Kidney (tissue), 14 donors: ENCODE results near the gene IL22RA2. TPM values are rescaled to one million over a fixed set of nuclear protein-coding genes. Genes with fewer than 3 reads are reported as not detected.

Experiments
- DNase-seq, 5 donors: peaks; one replicate each; pipeline ENCODE4 v3.0.0-alpha.2; 2013 to 2020
- FAIRE-seq: peaks from 2 replicates; lab custom pipeline; 2012; peaks lifted over from hg19 to GRCh38; lab: Jason Lieb, UNC
- H3K27ac ChIP-seq, 2 donors: one replicate each; pipeline ENCODE4 v1.7.0; 2013; ENCODE audit warnings: low read depth in 2 of 2, low read length in 2 of 2, inconsistent platforms in 1 of 2
- H3K27me3 ChIP-seq: one replicate; pipeline ENCODE4 v1.7.1; 2013; ENCODE audit warnings: low read length, inconsistent platforms; ENCODE audit not compliant: control insufficient read depth, insufficient read depth
- H3K36me3 ChIP-seq, 3 donors: one replicate each; pipeline versions ENCODE4 v1.7.0 to v1.7.1; 2013; ENCODE audit warnings: low read length in 3 of 3, control low read depth in 1 of 3, inconsistent platforms in 1 of 3; ENCODE audit not compliant: insufficient read depth in 3 of 3, control insufficient read depth in 2 of 3
- H3K4me1 ChIP-seq, 3 donors: one replicate each; pipeline versions ENCODE4 v1.7.0 to v1.7.1; 2013; ENCODE audit warnings: low read length in 3 of 3, inconsistent platforms in 1 of 3, low read depth in 1 of 3; ENCODE audit not compliant: control insufficient read depth in 2 of 3, insufficient read depth in 2 of 3
- H3K4me3 ChIP-seq, 3 donors: one replicate each; pipeline versions ENCODE4 v1.7.0 to v1.8.1; 2013; ENCODE audit warnings: low read length in 3 of 3, control low read depth in 1 of 3, inconsistent platforms in 1 of 3
- H3K9ac ChIP-seq, 3 donors: one replicate each; pipeline versions ENCODE4 v1.7.0 to v1.7.1; 2013; ENCODE audit warnings: low read length in 3 of 3, control low read depth in 1 of 3, inconsistent platforms in 1 of 3
- H3K9me3 ChIP-seq, 3 donors: one replicate each; pipeline versions ENCODE4 v1.7.0 to v1.7.1; 2013; ENCODE audit warnings: low read length in 3 of 3, control low read depth in 1 of 3, inconsistent platforms in 1 of 3; ENCODE audit not compliant: control insufficient read depth in 2 of 3, insufficient read depth in 1 of 3
- CTCF ChIP-seq: IDR thresholded peaks from 3 replicates; pipeline ENCODE4 v1.5.1; 2012; ENCODE audit warnings: mild to moderate bottlenecking, moderate library complexity, borderline replicate concordance; ENCODE audit not compliant: insufficient read depth; ENCODE audit errors: extremely low read depth
- intact Hi-C: fragments of 100-400 bp; cut with DNase I; formaldehyde crosslinking; loops from one replicate; pipeline ENCODE4 v1.11.1; 2022
- polyA plus RNA-seq: library from polyadenylated mRNA; stranded (reverse); fragments of 350-450 nt; fragmentation: Illumina TruSeq; extraction: RNeasy Lipid Tissue Mini Kit (QIAGEN cat#74804); gene quantifications from one replicate; pipeline ENCODE4 v1.2.3, GENCODE V29; 2014; ENCODE audit warnings: low read depth, low replicate concordance; ENCODE audit not compliant: insufficient read depth
- total RNA-seq: library from RNA; stranded (reverse); fragmentation: NEBNext Ultra II Directional; extraction: Animal tissue kit (Norgen Biotek cat#: 25700); gene quantifications from one replicate; pipeline ENCODE4 v1.2.1, GENCODE V29; 2021
- donor health status: control.
- donor health status: control.
- donor health status: control.
- donor health status: control.
- donor health status: control.
- donor health status: DM: yes; HTN: yes; CAD: no.
- donor health status: Normal renal cell carcinoma (clear cell type).

Gene IL22RA2
- total and polyA plus RNA-seq, 2 donors from 2014 or later: not detected

DNA sequence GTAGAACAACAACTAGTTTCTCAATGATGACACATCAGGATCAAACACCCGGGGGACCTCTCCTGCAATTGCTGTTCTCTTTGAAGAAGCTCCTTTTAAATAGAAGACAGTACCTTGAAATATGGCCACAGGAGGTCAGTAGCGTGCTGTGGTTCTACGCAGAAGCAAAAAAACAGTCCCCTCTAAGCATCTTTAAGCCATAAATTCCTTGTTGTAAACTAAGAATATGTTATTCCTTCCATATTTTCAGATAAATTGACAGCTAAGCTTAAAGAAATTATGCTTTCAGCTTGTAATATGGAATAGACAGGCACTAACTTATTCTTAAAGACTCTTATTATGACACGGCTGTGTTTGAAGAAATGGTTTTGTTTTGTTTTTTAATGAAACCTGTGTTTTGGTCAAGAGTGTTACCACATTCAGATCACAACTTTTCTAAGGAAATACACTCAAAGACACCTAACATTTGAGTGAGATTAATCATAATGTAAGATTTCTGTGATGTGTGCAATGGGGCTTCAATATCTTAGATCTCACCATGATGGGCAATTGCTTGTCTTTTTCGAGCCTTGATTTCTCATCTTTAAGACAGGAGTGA, 78.9 kb downstream of the IL22RA2 start:
- Histone ChIP-seq H3K27me3 (no peaks in the 10 kb centered on the region), H3K36me3 (no peaks in the 10 kb centered on the region), H3K4me1 (no peaks in the 10 kb centered on the region), H3K27ac (no peak overlapping the region), H3K9me3 (no peaks in the 10 kb centered on the region), H3K4me3 (no peak overlapping the region), H3K9ac (no peak overlapping the region)
- FAIRE-seq: no peak
- peak; percentile 69 for TF ChIP-seq CTCF
- DNase-seq: peak in 4 of 5 donors; percentile 44 to 82 (median 68)
- intact Hi-C loops: loop anchor here (10.0 kb wide), 1 partner anchor 220 kb away; no protein-coding TSS in a partner anchor

Other genes starting within 250 kb of the IL22RA2 start
- 0.16 TPM for gene IL20RA, start 128.7 kb downstream of the IL22RA2 start, total RNA-seq
- 0.34 TPM for gene IL20RA, start 128.7 kb downstream of the IL22RA2 start, polyA plus RNA-seq
- gene IFNGR1, start 45.7 kb upstream of the IL22RA2 start, total RNA-seq: 94.3 TPM
- gene IFNGR1, start 45.7 kb upstream of the IL22RA2 start, polyA plus RNA-seq: 42.8 TPM